Measurements from ENCODE around the gene SLC35A3.
"Not testable (repeated sequence)": the region's sequence is repeated elsewhere in the genome, so short reads cannot be mapped to it uniquely, and the experiment has no call there.

The SLC35A3 gene

GRCh38 chr1:99972066-99972465 is 2.3 kb downstream of the SLC35A3 start:
- not testable (repeated sequence) for DNase-seq (ENCODE audit: low read depth, low spot score)

GRCh38 chr1:99975529-99975928 is 5.7 kb downstream of the SLC35A3 start:
- DNase-seq (ENCODE audit: low read depth, low spot score): no peak

DNA sequence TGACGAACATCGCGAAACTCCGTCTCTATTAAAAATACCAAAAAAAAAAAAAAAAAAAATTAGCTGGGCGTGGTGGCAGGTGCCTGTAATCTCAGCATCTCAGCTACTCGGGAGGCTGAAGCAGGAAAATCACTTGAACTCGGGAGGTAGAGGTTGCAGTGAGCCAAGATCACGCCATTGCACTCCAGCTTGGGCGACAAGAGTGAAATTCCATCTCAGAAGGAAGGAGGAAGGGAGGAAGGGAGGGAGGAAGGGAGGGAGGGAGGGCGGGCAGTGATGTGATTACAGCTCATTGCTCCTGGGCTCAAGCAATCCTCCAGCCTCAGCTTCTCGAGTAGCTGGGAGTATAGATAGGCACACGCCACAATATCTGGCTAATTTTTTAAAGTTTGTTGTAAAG is 7.5 kb downstream of the SLC35A3 start:
- DNase-seq (ENCODE audit: low read depth, low spot score): not testable (repeated sequence)

GRCh38 chr1:99978218-99978617 is 8.4 kb downstream of the SLC35A3 start:
- no peak for DNase-seq (ENCODE audit: low read depth, low spot score)

- no peak for DNase-seq (ENCODE audit: low read depth, low spot score)
Observed at GRCh38 chr1:99979091-99979490, 9.3 kb downstream of the SLC35A3 start.

- no peak for DNase-seq (ENCODE audit: low read depth, low spot score)
Observed at GRCh38 chr1:99980928-99981327, 11.1 kb downstream of the SLC35A3 start.

DNA sequence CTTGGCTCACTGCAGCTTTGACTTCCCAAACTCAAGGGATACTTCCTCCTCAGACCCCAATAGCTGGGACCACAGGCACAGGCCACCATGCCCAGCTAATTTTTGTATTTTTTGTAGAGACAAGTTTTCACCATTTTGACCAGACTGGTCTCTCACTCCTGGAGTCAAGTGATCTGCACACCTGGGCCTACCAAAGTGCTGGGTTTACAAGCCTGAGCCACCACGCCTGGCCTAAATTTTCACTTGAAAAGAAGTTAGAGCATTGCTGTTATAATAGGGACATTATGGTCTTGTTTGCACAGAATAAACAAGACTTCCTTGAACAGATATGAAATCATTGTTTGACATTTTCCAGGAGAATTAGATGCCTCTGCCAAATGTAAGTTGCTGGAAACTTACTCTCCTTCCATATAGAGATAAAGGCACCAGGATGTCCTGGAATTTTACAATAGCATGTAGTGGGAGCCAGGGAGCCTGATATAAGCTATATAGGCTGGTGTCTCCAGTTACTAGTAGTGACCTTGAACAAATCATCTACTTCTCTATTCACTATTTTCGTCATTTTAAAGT is 16.9 kb downstream of the SLC35A3 start:
- no peak for DNase-seq (ENCODE audit: low read depth, low spot score)

DNA sequence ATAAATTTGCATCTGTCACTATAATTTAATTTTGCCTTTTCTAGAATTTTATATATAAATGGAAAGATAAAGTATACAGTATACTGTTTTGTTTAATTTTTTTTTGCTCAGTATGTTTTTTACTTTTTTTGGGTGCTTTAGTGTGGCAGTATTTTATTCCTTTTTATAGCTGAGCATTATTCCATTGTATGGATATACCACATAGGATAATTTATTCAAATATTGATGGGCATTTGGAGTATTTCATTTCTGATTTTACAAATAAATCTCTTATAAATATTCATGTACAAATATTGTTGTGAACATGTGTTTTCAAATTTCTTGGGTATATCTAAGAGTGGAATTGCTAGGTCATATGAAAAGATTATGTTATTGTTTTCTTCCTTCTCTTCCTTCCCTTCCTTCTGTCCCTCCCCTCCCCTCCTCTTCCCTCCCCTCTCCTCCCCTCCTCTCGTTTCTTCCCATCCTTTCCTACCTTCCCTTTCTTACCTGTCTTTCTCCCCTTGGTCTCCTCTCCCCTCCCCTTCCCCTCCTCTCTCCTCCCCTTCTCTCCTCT is 18.5 kb downstream of the SLC35A3 start:
- DNase-seq (ENCODE audit: low read depth, low spot score): no peak

- no peak for DNase-seq (ENCODE audit: low read depth, low spot score)
Observed at GRCh38 chr1:99992044-99992722, 22.4 kb downstream of the SLC35A3 start.

- no peak for DNase-seq (ENCODE audit: low read depth, low spot score)
Observed at GRCh38 chr1:99992760-99993467, 23.1 kb downstream of the SLC35A3 start.

- DNase-seq (ENCODE audit: low read depth, low spot score): no peak
Observed at GRCh38 chr1:99993468-99993845, 23.7 kb downstream of the SLC35A3 start.

DNA sequence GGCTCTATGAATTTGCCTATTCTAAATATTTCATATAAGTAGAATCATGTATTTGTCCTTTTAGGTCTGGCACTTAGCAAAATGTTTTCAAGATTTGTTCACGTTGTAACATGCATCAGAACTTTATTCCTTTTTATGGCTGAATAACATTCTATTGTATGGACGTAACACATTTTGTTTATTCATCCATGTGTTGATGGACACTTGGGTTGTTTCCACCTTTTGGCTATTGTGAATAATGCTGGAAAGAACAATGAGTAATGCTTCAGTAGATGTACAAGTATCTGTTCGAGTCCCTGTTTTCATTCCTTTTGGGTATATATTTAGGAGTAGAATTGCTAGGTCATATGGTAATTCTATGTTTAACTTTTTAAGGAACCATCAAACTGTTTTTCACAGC is 24.7 kb downstream of the SLC35A3 start:
- no peak for DNase-seq (ENCODE audit: low read depth, low spot score)

GRCh38 chr1:99996951-99997350 is 27.2 kb downstream of the SLC35A3 start:
- no peak for DNase-seq (ENCODE audit: low read depth, low spot score)

DNA sequence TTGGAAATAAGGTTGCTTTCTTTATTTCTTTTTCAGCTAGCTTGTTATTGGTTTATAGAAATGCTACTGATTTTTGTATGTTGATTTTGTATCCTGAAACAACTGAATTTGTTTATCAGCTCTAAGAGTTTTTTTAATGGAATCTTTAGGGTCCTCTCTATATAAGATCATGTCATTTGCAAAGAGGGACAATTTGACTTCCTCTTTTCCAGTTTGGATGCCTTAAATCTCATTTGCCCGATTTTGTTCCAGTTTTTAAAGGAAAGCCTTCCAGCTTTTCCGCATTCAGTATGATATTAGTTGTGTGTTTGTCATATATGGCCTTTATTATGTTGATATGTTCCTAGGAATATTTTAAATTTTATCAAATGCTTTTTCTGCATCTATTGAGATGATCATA is 31.7 kb downstream of the SLC35A3 start:
- no peak for DNase-seq (ENCODE audit: low read depth, low spot score)

- DNase-seq (ENCODE audit: low read depth, low spot score): no peak
Observed at GRCh38 chr1:100005424-100005823, 35.6 kb downstream of the SLC35A3 start.

DNA sequence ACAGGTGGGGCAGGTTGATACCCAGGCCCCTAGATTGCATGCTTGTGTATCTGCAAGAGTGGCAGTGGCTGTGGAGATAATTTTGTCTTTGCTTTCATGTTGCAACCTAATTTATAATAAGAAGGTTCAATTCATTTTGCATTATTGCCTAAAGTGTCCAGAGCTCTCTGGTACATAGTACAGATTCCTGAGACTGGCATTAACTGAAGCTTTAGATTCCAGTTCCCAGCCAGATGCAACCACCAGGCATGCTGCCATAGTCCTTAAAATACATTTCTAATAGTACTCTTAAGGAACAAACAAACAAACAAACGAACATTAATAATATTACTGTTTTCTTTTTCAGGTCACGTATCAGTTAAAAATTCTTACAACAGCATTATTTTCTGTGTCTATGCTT is 36.9 kb downstream of the SLC35A3 start:
- no peak for DNase-seq (ENCODE audit: low read depth, low spot score)

GRCh38 chr1:100009458-100009857 is 39.7 kb downstream of the SLC35A3 start:
- DNase-seq (ENCODE audit: low read depth, low spot score): no peak

GRCh38 chr1:100010804-100011203 is 41.0 kb downstream of the SLC35A3 start:
- DNase-seq (ENCODE audit: low read depth, low spot score): no peak

DNA sequence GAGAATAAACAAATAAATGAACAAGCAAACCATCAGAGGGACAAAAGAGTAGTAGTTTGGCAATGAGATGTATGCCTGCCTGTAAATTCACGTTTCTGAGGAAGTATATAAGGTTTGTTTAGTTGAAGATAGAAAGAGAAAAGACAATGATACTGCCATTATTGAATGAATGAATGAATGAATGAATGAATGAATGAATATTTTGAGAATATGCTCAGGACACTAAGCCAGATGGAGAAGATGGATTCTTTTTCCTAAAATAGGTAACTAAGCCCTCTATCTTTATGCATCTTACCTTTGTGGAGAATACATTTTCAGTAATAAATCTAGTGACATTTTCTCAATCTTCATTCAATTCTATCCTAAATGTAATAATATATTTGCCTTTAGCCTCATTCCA is 49.4 kb downstream of the SLC35A3 start:
- DNase-seq (ENCODE audit: low read depth, low spot score): no peak

DNA sequence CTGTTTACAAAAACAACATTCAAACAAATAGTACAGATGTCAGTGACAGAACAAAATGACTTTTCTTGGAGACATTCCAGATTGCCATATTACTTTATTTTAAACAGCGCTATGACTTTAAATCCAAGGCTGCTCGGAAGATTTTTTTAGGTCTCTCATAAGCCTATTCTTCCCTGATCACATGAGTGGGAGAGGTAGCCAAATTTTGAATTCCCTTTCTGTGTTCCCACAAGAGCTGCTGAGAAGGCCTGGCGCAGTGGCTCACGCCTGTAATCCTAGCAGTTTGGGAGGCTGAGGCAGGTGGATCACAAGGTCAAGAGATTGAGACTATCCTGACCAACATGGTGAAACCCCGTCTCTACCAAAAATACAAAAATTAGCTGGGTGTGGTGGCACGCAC is 53.7 kb downstream of the SLC35A3 start:
- DNase-seq (ENCODE audit: low read depth, low spot score): no peak

GRCh38 chr1:100027212-100027611 is 57.4 kb downstream of the SLC35A3 start:
- no peak for DNase-seq (ENCODE audit: low read depth, low spot score)

DNA sequence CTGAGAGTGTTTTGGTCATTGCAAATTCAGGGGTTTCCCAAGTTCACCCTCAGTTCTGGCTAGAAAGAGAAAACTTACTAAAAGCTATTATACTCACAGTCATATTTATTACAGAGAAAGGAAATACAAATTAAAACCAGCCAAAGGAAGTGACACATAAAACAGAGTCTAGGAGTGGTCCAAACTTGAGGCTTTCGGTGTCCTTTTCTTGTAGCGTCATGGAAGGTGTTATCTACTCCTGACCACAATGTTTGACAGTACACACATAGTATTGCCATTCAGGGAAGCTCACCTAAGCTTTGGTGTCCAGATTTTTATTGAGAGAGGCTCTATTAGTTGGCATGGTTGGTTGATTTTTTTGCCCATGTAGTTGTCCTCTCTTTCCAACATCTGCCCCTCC is 59.0 kb downstream of the SLC35A3 start:
- DNase-seq (ENCODE audit: low read depth, low spot score): no peak

DNA sequence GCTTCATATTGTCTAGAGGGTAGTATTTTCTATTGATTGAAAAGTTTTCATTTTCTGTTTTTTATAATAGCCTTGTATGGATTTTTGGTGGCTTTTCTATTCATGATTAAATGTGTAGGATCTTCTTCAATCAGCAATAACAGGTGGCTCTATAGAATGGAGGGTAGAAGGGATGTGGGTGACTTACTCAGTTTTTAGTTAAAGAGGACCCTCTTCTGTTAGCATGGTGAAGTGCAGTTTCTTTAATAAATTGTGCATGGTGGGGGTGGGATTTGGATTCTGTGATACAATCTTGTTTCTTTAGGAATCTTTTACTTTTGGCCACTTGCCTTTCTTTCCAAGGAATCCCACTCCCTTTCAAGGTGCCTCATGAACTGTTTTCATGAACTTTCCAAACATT is 64.7 kb downstream of the SLC35A3 start:
- DNase-seq (ENCODE audit: low read depth, low spot score): no peak

Measured in activated CD4-positive, CD25-positive, alpha-beta regulatory T cell treated with anti-CD3 and anti-CD28 coated beads, Interleukin-2, amount 50 U/mL, for 16 hours (primary cell).